HepG2 (cell line): ENCODE results near the gene ZNF804B. TPM values are rescaled to one million over a fixed set of nuclear protein-coding genes. Genes with fewer than 3 reads are reported as not detected.

ENCODE experiments used
- NCOA5 ChIP-seq: sonication (generic); formaldehyde crosslinking; IDR thresholded peaks from 2 replicates; pipeline ENCODE4 v1.4.0; 2020; ENCODE audit warnings: missing genetic modification reagents
- RARG ChIP-seq: sonication (generic); formaldehyde crosslinking; IDR thresholded peaks from 2 replicates; pipeline ENCODE4 v1.4.0; 2020; ENCODE audit warnings: low read depth, mild to moderate bottlenecking, missing genetic modification reagents
- TBX2 ChIP-seq: sonication (generic); formaldehyde crosslinking; IDR thresholded peaks from 2 replicates; pipeline ENCODE4 v1.5.0; 2020; ENCODE audit warnings: missing genetic modification reagents, mild to moderate bottlenecking, borderline replicate concordance
- ZNF142 ChIP-seq: sonication (generic); formaldehyde crosslinking; IDR thresholded peaks from 2 replicates; pipeline ENCODE4 v1.4.0; 2020; ENCODE audit warnings: missing genetic modification reagents
- ZNF256 ChIP-seq: sonication (generic); formaldehyde crosslinking; conservative IDR thresholded peaks from 2 replicates; pipeline ENCODE4 v1.4.0; 2020; ENCODE audit warnings: missing genetic modification reagents
- ZNF382 ChIP-seq: sonication (generic); formaldehyde crosslinking; IDR thresholded peaks from 2 replicates; pipeline ENCODE4 v1.5.0; 2020; ENCODE audit warnings: missing genetic modification reagents, mild to moderate bottlenecking, borderline replicate concordance
- ZNF530 ChIP-seq: sonication (generic); formaldehyde crosslinking; IDR thresholded peaks from 2 replicates; pipeline ENCODE4 v1.5.0; 2020; ENCODE audit warnings: low read depth, mild to moderate bottlenecking, missing genetic modification reagents
- polyA plus RNA-seq, 8 experiments: library from polyadenylated mRNA; depleted of rRNA in 3 of 8; stranded (reverse) in 7 of 8; unstranded in 1 of 8; fragments of >200 nt; fragmentation: Illumina TruSeq in 4 of 8; extraction: Trizol in 4 of 8; gene quantifications; 2 replicates each; pipeline versions ENCODE4 v1.2.1 to v1.2.3, GENCODE V29; 2011 to 2016; ENCODE audit warnings: low read depth in 4 of 8, missing spikeins in 1 of 8, mixed read lengths in 1 of 8; ENCODE audit not compliant: insufficient read depth in 1 of 8
- total RNA-seq, 5 experiments: library from RNA; depleted of rRNA; stranded (reverse); fragments of >200 nt; fragmentation: Illumina TruSeq; extraction: Trizol; gene quantifications; 2 replicates each; pipeline ENCODE4 v1.2.3, GENCODE V29; 2016; ENCODE audit warnings: low read depth in 1 of 5
- TF ChIP-seq, protein P1 (sequence below): sonication (generic); formaldehyde crosslinking; IDR thresholded peaks from 2 replicates; pipeline ENCODE4 v1.5.1; 2020; ENCODE audit warnings: missing genetic modification reagents, mild to moderate bottlenecking, borderline replicate concordance

Gene ZNF804B
- total and polyA plus RNA-seq, 2 of the 13 experiments (the other 11 are each of a cell fraction or from before 2014, with no cell fraction given), result not detected

- TF ChIP-seq ZNF142 (CRISPR knock-in tag), result no peak
- no peak for TF ChIP-seq TBX2 (CRISPR knock-in tag)
- TF ChIP-seq ZNF382 (CRISPR knock-in tag), result no peak
- no peak for TF ChIP-seq ZNF530 (CRISPR knock-in tag)
- TF ChIP-seq, protein P1, sequence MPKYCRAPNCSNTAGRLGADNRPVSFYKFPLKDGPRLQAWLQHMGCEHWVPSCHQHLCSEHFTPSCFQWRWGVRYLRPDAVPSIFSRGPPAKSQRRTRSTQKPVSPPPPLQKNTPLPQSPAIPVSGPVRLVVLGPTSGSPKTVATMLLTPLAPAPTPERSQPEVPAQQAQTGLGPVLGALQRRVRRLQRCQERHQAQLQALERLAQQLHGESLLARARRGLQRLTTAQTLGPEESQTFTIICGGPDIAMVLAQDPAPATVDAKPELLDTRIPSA (CRISPR knock-in tag), result no peak
- no peak for TF ChIP-seq ZNF256 (CRISPR knock-in tag)
- no peak for TF ChIP-seq RARG (CRISPR knock-in tag)
- no peak for TF ChIP-seq NCOA5
Measured at GRCh38 chr7:88756802-88757201, 2.7 kb upstream of the ZNF804B start (continued).
